HS-5 (cell line): ENCODE results near the gene SCNN1B.

Experiments
- DNase-seq: peaks from one replicate; pipeline ENCODE4 v3.0.0-alpha.2; 2012; ENCODE audit warnings: low read depth

The SCNN1B gene

DNA sequence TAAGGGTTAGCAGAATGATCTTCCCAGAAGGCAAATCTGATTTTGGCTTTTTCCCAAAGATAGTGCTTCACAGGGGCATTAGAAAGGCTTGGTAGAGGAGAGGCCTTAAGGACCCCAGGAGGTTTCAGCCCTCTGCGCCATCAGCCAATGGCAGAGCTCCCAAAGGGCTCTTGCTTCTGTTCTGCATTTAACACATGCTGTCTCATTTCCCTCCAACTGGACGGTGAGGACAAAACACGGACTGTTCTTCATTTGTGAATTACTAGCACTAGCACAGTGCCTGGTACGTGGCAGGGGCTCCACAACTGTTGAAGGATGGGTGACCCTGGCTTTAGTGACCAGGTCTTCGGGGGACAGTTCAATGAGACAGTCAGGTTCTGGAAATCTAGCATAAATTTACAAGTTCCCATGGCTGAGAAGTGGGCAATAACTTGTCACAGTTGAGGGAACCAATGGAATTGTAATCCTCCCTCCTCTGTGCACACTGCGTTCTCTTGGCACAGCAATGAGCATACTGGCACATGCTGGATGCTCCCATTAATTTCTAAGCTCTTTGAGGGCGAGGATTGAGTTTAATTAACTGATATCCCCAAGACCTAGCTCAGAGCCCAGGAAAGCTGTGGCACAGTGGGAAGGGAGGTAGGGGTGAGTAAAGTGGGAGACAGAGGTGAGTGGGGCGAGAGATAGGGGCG lies 105.5 kb downstream of the SCNN1B start:
- no peak for DNase-seq

DNA sequence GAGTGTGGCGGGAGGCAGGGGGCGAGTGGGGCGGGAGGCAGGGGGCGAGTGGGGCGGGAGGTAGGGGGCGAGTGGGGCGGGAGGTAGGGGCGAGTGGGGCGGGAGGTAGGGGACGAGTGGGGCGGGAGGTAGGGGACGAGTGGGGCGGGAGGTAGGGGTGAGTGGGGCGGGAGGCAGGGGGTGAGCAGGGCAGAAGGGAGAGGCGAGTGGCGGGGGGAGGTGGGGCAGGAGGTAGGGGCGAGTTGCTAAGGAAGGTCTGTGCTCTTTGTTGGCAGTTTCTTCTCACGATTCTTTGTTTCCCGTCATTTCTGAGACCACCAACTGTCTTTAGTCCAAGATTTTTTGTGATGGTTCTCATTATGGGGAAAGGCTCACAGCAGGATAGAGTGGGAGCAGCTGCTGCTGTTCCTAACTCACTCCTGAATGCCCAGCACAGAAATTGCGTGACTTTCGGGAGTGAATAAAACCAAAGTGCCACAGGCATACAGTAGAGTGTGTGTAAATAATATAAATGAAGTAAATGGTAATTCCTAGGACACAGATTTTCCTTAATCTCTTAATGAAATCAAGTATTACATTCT lies 106.2 kb downstream of the SCNN1B start:
- no peak for DNase-seq

DNA sequence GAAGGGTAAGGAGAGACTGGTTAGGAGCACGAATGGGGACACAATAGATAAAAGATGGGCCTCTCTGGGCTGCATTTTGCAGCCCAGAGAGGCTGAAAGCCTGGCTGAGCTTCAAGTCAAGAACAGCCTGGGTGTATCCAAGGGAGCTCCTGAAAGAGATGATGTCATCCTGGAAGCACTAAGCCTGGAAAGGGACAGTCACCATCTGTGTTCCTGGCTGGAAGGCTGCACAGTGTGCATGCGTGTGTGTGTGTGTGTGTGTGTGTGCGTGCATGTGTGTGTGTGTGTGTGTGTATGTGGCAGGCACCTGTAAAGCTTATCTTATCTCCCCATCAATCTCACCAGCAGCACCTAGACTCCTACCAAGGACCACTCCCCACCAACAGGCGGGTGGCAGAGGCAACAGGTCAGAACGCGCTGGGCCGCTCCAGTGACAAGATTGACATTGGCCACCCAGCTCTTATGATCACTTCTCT lies 106.8 kb downstream of the SCNN1B start:
- no peak for DNase-seq

DNA sequence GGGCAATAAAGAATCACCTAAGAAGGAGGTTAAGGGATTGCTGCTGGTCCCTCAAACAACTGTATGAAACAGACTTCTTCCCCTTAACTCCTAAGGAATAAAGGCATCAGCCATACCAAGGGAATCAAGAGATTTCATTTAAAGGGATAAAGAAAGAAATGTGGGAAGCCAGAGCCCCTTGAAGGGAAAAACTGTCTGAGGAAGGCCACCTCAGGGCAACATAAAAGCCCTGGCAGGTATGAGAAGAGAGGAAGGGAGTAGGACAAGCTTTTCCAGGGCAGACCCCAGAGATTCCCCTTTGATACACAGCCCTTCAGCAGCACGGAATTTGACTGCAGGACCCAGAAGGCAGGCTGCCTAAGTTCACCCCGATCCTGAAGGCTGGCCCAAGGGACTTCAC lies 107.4 kb downstream of the SCNN1B start:
- DNase-seq, result no peak

DNA sequence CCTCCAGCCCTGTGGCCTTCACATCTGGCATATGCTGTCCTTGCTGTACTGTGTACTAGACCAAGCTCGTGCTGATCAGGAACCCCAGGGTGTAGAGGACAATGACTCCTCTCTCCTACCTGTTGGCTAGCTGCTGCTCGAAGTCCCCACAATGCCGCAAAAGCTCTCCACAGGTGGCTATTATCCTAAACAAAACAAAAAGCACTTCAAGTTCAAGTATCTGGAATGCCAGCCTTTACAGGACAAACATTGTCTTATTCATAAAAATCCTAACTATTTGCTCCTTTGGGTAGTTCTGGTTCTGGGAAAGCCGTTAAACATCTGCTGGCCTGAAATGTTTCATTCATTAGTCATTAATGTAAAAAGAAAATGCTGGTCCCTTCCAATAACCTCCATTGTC lies 108.1 kb downstream of the SCNN1B start:
- DNase-seq, result no peak

DNA sequence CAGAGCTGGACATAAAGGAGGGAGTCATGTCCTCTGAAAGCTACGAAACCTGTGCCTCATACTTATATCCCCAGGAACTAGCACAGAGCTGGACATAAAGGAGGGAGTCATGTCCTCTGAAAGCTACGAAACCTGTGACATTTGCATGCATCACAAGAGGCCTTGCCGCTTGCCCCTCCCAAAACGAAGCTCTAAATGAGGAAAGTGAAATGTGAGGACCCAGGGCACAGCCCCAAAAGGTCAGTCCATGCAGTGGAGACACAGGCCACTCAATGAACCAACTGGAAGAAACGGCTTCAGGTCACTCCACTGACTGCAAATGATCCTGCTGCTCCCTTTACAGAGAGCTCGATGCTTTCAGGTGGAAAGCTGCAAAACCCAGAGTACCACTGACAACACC lies 112.6 kb downstream of the SCNN1B start:
- no peak for DNase-seq

DNA sequence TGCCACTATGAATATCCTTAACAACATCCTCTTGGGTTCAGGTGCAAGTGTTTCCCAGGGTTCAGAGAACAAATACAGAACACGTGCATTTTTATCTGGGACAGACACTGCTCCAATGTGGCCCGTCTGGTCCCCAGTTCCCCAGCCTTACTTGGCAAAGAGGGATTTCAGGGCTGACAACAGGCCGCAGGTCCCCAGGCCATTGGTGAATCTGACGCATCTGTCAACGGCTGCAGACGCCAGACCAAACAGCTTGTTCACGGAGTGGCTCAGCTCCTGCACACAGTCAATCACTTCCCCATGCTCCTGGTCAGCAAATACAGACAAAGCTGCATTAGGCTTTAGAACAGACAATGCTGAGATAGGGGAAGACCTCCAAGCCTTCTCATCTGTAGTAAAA lies 114.7 kb downstream of the SCNN1B start:
- DNase-seq, result no peak

DNA sequence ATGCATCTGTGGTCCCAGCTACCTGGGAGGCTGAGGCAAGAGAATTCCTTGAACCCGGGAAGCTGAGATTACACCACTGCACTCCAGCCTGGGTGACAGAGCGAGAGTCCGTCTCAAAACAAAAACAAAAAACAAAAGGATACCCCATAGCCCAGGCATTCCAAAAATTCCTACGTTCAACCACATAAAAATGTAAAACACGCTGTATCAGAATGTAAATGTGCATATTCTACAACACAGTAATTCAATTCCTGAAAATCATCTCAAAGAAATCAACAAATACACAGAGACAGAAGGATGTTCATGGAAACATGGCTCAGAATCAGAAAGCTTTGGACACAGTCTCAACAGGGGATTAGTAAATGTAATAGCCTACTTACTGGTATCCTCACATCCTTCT lies 117.9 kb downstream of the SCNN1B start:
- DNase-seq, result no peak

DNA sequence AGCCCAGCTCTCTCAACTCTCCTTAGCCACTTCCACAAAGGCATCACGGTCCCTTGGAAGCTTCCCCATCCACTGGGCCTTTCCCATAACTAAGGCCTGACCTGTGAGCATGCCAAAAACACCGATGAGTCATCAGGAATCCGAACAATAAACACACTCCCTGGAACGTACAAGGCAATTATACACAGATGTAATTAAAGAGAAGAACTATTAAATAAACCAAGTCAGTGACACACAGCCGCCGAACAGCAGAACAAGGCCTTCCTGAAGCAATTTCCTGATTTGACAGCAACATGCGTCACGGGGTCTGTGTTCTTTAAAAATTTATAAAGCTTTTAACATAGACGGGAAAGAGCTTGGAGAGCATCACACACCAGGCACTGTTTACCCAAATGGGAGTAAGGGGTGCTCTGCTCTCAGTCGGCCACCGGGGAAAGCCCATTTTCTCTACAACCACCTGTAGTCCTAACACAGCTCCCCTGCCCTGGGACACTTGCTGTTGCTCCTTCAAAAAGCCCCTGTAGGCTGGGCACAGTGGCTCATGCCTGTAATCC lies 121.5 kb downstream of the SCNN1B start:
- DNase-seq, result peak; percentile 97

DNA sequence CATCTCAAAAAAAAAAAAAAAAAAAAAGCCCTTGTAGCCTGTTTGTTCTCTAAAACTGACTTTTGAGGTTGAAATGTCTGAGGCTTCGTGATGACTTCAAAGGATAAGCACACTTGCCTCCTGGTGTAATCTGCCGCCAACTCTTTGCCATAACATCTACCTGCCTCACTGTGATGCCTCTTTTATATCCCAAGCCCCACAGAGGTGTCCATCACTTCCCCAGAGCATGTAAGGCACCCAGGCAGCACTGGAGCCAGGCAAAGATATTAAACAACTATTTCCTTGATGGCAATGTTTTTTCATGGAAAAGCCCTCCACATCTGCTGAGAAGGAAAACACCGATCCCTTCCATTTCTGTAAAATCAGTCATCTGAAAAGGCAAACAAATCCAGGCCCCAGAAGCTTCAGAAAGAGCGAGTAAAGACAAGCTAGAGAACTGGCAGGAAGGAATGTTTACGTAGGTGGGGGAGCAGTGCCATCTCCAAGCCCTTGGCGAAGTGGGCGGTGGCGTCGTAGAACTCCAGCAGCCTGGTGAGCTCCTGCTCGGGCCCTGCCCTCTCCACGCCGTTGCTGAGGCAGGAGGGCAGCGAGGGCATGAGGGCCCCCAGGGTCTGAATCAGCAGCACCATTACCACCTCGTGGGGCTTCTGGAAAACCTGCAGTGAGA lies 122.3 kb downstream of the SCNN1B start:
- DNase-seq, result no peak

DNA sequence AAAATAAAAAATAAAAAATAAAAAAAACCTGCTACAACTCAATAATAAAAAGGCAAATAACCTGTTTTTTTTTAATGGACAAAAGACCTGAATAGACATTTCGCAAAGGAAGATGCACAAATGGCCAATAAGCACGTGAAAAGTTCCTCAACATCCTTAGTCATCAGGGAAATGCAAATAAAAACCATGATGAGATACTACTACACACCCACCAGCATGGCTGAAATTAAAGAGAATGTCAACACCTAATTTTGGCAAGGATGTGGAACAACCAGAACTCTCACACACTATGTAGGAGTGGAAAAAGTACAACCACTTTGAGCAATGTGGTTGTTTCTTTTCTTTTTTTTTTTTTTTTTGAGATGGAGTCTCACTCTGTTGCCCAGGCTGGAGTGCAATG lies 126.2 kb downstream of the SCNN1B start:
- DNase-seq, result no peak
